HEK293 (cell line): ENCODE measurements around the gene MC1R.

Experiments
- CTCF ChIA-PET: fragments of 350-600 bp; formaldehyde crosslinking; extraction: SDS; loops from one replicate; lab custom pipeline; 2021; ENCODE audit warnings: antibody characterized with exemption; lab: Yijun Ruan, JAX
- POLR2A ChIA-PET: fragments of 300-600 bp; formaldehyde crosslinking; extraction: SDS; loops from one replicate; lab custom pipeline; 2020; ENCODE audit warnings: antibody characterized with exemption, inconsistent platforms; lab: Yijun Ruan, JAX
- H3K27ac ChIP-seq: fragments of 200-500 bp; sonication (Bioruptor generic); 2 replicates; pipeline ENCODE4 v1.5.1; 2014; ENCODE audit warnings: low read depth, low read length, control low read depth, inconsistent platforms; ENCODE audit errors: extremely low read depth
- H3K36me3 ChIP-seq, 2 experiments: fragments of 200-500 bp in 1 of 2; sonication (Bioruptor generic) in 1 of 2; 1 replicate in 1 of 2; 2 replicates in 1 of 2; pipeline ENCODE4 v1.5.1; 2014 to 2017; ENCODE audit warnings: inconsistent platforms in 2 of 2, low read length in 2 of 2; ENCODE audit not compliant: control insufficient read depth in 2 of 2, insufficient read depth in 1 of 2
- H3K4me1 ChIP-seq: fragments of 200-500 bp; sonication (Bioruptor generic); 2 replicates; pipeline ENCODE4 v1.5.1; 2014; ENCODE audit warnings: mild to moderate bottlenecking, low read length, inconsistent platforms; ENCODE audit not compliant: control insufficient read depth, insufficient read depth
- H3K4me3 ChIP-seq: 2 replicates; pipeline ENCODE4 v1.5.1; 2011; ENCODE audit warnings: low read depth, mild to moderate bottlenecking, control low read depth, low read length, moderate library complexity
- H3K9me3 ChIP-seq: fragments of 200-500 bp; sonication (Bioruptor generic); 2 replicates; pipeline ENCODE4 v1.5.1; 2014; ENCODE audit warnings: low read depth, low read length, inconsistent platforms; ENCODE audit not compliant: control insufficient read depth, insufficient read depth
- GLIS2 ChIP-seq: fragments of 450-650 bp; formaldehyde crosslinking; IDR thresholded peaks from 2 replicates; pipeline ENCODE4 v1.5.1; 2016; ENCODE audit warnings: missing biosample characterization, missing genetic modification characterization
- KLF1 ChIP-seq: fragments of 450-650 bp; formaldehyde crosslinking; IDR thresholded peaks from 2 replicates; pipeline ENCODE4 v1.5.1; 2016; ENCODE audit warnings: missing biosample characterization, missing genetic modification characterization
- SALL2 ChIP-seq: fragments of 450-650 bp; formaldehyde crosslinking; IDR thresholded peaks from 2 replicates; pipeline ENCODE4 v1.5.0; 2017; ENCODE audit warnings: missing biosample characterization, mild to moderate bottlenecking, missing genetic modification characterization, borderline replicate concordance
- YY1 ChIP-seq: fragments of 450-650 bp; formaldehyde crosslinking; IDR thresholded peaks from 2 replicates; pipeline ENCODE4 v1.5.1; 2018; ENCODE audit warnings: missing biosample characterization, missing genetic modification characterization
- ZNF10 ChIP-seq: fragments of 450-650 bp; formaldehyde crosslinking; IDR thresholded peaks from 2 replicates; pipeline ENCODE4 v1.5.1; 2017; ENCODE audit warnings: missing biosample characterization, missing genetic modification characterization
- ZNF112 ChIP-seq: fragments of 450-650 bp; formaldehyde crosslinking; IDR thresholded peaks from 2 replicates; pipeline ENCODE4 v1.5.0; 2017; ENCODE audit warnings: missing biosample characterization, missing genetic modification characterization
- ZNF155 ChIP-seq: fragments of 450-650 bp; formaldehyde crosslinking; IDR thresholded peaks from 2 replicates; pipeline ENCODE4 v1.5.1; 2016; ENCODE audit warnings: missing biosample characterization, missing genetic modification characterization
- ZNF175 ChIP-seq: fragments of 450-650 bp; formaldehyde crosslinking; IDR thresholded peaks from 2 replicates; pipeline ENCODE4 v1.5.1; 2016; ENCODE audit warnings: missing biosample characterization, missing genetic modification characterization
- ZNF221 ChIP-seq: fragments of 450-650 bp; formaldehyde crosslinking; IDR thresholded peaks from 2 replicates; pipeline ENCODE4 v1.5.1; 2017; ENCODE audit warnings: missing biosample characterization, missing genetic modification characterization, borderline replicate concordance
- ZNF223 ChIP-seq: fragments of 450-650 bp; formaldehyde crosslinking; IDR thresholded peaks from 2 replicates; pipeline ENCODE4 v1.5.1; 2016; ENCODE audit warnings: missing biosample characterization, missing genetic modification characterization
- ZNF24 ChIP-seq: fragments of 450-650 bp; formaldehyde crosslinking; IDR thresholded peaks from 2 replicates; pipeline ENCODE4 v1.5.1; 2016; ENCODE audit warnings: missing biosample characterization, missing genetic modification characterization
- ZNF510 ChIP-seq: fragments of 450-650 bp; formaldehyde crosslinking; IDR thresholded peaks from 2 replicates; pipeline ENCODE4 v1.5.1; 2018; ENCODE audit warnings: mild to moderate bottlenecking, missing genetic modification characterization, missing biosample characterization; ENCODE audit not compliant: insufficient replicate concordance
- ZNF558 ChIP-seq: fragments of 450-650 bp; formaldehyde crosslinking; IDR thresholded peaks from 2 replicates; pipeline ENCODE4 v1.5.1; 2016; ENCODE audit warnings: missing biosample characterization, missing genetic modification characterization
- ZNF560 ChIP-seq: fragments of 450-650 bp; formaldehyde crosslinking; IDR thresholded peaks from 2 replicates; pipeline ENCODE4 v1.5.1; 2017; ENCODE audit warnings: missing biosample characterization, missing genetic modification characterization, borderline replicate concordance
- ZNF571 ChIP-seq: fragments of 450-650 bp; formaldehyde crosslinking; IDR thresholded peaks from 2 replicates; pipeline ENCODE4 v1.5.0; 2017; ENCODE audit warnings: missing biosample characterization, missing genetic modification characterization
- ZNF776 ChIP-seq: fragments of 450-650 bp; formaldehyde crosslinking; IDR thresholded peaks from 2 replicates; pipeline ENCODE4 v1.5.0; 2017; ENCODE audit warnings: missing biosample characterization, missing genetic modification characterization, borderline replicate concordance
- ZNF830 ChIP-seq: fragments of 450-650 bp; IDR thresholded peaks from 2 replicates; pipeline ENCODE4 v1.5.0; 2018; ENCODE audit warnings: missing biosample characterization, missing genetic modification characterization, low read depth, mild to moderate bottlenecking, moderate library complexity
- ZSCAN16 ChIP-seq: fragments of 450-650 bp; formaldehyde crosslinking; IDR thresholded peaks from 2 replicates; pipeline ENCODE4 v1.5.1; 2016; ENCODE audit warnings: missing biosample characterization, missing genetic modification characterization
- ZSCAN30 ChIP-seq: fragments of 450-650 bp; IDR thresholded peaks from 2 replicates; pipeline ENCODE4 v1.5.1; 2018; ENCODE audit warnings: missing biosample characterization, mild to moderate bottlenecking, missing genetic modification characterization, moderate library complexity
- ZXDB ChIP-seq: fragments of 450-650 bp; formaldehyde crosslinking; IDR thresholded peaks from 2 replicates; pipeline ENCODE4 v1.5.1; 2016; ENCODE audit warnings: missing biosample characterization, missing genetic modification characterization
- TF ChIP-seq, protein P1 (sequence below): fragments of 450-650 bp; formaldehyde crosslinking; IDR thresholded peaks from 2 replicates; pipeline ENCODE4 v1.5.1; 2016; ENCODE audit warnings: missing biosample characterization, missing genetic modification characterization
- TF ChIP-seq, protein P2 (sequence below): fragments of 450-650 bp; formaldehyde crosslinking; IDR thresholded peaks from 2 replicates; pipeline ENCODE4 v1.5.1; 2016; ENCODE audit warnings: missing biosample characterization, missing genetic modification characterization
- TF ChIP-seq, protein P3 (sequence below): fragments of 450-650 bp; IDR thresholded peaks from 2 replicates; pipeline ENCODE4 v1.5.1; 2018; ENCODE audit warnings: missing biosample characterization, mild to moderate bottlenecking, missing genetic modification characterization
- TF ChIP-seq, protein P4 (sequence below): fragments of 450-650 bp; formaldehyde crosslinking; IDR thresholded peaks from 2 replicates; pipeline ENCODE4 v1.5.1; 2016; ENCODE audit warnings: missing biosample characterization, missing genetic modification characterization, low read depth

Gene MC1R

DNA sequence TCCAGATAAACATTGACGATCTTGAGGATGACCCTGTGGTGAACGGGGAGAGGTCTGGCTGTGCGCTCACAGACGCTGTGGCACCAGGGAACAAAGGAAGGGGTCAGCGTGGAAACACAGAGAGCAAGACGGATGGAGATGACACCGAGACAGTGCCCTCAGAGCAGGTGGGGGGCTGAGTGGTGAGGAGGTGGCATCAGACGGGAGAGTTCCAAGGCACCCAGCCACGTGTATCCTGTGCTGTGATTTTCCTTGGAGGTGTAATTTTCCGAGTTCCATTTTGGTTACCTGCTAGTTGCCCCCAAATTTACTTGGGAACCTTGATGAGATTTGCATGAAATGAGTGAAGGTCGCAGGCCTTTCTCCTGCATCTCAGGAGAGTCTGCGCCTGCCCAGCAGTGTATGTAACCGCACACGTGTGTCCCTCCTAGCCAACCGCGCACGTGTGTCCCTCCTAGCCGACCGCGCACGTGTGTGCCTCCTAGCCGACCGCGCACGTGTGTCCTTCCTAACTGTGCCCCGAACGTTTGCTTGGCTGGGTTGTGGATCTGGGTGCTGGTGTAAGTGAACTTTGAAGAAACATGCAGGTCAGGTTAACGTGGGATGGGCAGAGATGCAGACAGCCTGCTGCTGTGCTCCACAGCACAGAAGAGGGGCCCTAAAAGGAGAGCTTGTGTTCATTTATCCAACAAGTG lies 35.2 kb upstream of the MC1R start:
- Histone ChIP-seq H3K27ac (no peak overlapping the region), H3K4me3 (no peak overlapping the region), H3K4me1 (no peaks in the 10 kb centered on the region), H3K36me3 (peaks cover 26 to 83% of the 10 kb centered on the region in 2 experiments; a peak in 2 of 3 replicates), H3K9me3 (no peaks in the 10 kb centered on the region)
- POLR2A ChIA-PET = no interaction called here
- CTCF ChIA-PET = no interaction called here
- TF ChIP-seq SALL2 (tag by site-specific recombination) = no peak
- TF ChIP-seq ZNF221 (tag by site-specific recombination) = no peak
- TF ChIP-seq ZNF560 (tag by site-specific recombination) = no peak
- TF ChIP-seq, protein P1, sequence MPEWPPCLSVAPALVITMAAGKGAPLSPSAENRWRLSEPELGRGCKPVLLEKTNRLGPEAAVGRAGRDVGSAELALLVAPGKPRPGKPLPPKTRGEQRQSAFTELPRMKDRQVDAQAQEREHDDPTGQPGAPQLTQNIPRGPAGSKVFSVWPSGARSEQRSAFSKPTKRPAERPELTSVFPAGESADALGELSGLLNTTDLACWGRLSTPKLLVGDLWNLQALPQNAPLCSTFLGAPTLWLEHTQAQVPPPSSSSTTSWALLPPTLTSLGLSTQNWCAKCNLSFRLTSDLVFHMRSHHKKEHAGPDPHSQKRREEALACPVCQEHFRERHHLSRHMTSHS (tag by site-specific recombination) = no peak
- TF ChIP-seq ZNF223 = no peak
- TF ChIP-seq ZNF558 (tag by site-specific recombination) = no peak
- no peak for TF ChIP-seq ZNF571
- TF ChIP-seq ZNF10 (tag by site-specific recombination) = no peak
- TF ChIP-seq, protein P2, sequence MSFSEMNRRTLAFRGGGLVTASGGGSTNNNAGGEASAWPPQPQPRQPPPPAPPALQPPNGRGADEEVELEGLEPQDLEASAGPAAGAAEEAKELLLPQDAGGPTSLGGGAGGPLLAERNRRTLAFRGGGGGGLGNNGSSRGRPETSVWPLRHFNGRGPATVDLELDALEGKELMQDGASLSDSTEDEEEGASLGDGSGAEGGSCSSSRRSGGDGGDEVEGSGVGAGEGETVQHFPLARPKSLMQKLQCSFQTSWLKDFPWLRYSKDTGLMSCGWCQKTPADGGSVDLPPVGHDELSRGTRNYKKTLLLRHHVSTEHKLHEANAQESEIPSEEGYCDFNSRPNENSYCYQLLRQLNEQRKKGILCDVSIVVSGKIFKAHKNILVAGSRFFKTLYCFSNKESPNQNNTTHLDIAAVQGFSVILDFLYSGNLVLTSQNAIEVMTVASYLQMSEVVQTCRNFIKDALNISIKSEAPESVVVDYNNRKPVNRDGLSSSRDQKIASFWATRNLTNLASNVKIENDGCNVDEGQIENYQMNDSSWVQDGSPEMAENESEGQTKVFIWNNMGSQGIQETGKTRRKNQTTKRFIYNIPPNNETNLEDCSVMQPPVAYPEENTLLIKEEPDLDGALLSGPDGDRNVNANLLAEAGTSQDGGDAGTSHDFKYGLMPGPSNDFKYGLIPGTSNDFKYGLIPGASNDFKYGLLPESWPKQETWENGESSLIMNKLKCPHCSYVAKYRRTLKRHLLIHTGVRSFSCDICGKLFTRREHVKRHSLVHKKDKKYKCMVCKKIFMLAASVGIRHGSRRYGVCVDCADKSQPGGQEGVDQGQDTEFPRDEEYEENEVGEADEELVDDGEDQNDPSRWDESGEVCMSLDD (tag by site-specific recombination) = no peak
- TF ChIP-seq, protein P3, sequence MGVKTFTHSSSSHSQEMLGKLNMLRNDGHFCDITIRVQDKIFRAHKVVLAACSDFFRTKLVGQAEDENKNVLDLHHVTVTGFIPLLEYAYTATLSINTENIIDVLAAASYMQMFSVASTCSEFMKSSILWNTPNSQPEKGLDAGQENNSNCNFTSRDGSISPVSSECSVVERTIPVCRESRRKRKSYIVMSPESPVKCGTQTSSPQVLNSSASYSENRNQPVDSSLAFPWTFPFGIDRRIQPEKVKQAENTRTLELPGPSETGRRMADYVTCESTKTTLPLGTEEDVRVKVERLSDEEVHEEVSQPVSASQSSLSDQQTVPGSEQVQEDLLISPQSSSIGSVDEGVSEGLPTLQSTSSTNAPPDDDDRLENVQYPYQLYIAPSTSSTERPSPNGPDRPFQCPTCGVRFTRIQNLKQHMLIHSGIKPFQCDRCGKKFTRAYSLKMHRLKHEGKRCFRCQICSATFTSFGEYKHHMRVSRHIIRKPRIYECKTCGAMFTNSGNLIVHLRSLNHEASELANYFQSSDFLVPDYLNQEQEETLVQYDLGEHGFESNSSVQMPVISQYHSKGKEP = no peak
- TF ChIP-seq ZNF830 = no peak
- no peak for TF ChIP-seq ZNF24 (tag by site-specific recombination)

DNA sequence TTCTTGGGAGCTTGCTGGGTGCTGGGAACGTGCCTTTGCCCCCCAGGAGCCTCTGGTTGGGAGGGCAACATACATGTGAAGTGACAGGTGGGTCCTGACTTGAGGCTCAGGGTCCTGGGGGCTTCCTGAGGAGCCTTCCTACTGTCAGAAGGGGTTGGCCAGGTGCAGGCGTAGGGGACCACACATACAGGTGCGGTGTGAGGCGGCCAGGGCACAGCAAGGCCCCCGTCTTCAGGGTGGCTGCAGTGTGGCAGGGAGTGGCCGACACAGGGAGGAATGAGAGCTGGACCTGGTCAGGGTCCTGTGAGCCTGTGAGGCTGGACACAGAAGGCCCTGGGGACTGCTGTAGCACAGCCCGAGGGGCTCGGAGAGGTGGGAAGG lies 34.6 kb upstream of the MC1R start:
- TF ChIP-seq YY1 (tag by site-specific recombination) = no peak
- TF ChIP-seq ZNF221 (tag by site-specific recombination) = no peak
- TF ChIP-seq GLIS2 (tag by site-specific recombination) = no peak
- TF ChIP-seq, protein P4, sequence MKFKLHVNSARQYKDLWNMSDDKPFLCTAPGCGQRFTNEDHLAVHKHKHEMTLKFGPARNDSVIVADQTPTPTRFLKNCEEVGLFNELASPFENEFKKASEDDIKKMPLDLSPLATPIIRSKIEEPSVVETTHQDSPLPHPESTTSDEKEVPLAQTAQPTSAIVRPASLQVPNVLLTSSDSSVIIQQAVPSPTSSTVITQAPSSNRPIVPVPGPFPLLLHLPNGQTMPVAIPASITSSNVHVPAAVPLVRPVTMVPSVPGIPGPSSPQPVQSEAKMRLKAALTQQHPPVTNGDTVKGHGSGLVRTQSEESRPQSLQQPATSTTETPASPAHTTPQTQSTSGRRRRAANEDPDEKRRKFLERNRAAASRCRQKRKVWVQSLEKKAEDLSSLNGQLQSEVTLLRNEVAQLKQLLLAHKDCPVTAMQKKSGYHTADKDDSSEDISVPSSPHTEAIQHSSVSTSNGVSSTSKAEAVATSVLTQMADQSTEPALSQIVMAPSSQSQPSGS (tag by site-specific recombination) = no peak
- TF ChIP-seq ZXDB (tag by site-specific recombination) = no peak
- no peak for TF ChIP-seq ZNF155
- no peak for TF ChIP-seq ZSCAN30
- TF ChIP-seq KLF1 (tag by site-specific recombination) = no peak
- no peak for TF ChIP-seq ZNF776 (tag by site-specific recombination)
- TF ChIP-seq ZNF175 = no peak
- no peak for TF ChIP-seq ZNF112
- no peak for TF ChIP-seq ZSCAN16 (tag by site-specific recombination)
- no peak for TF ChIP-seq ZNF510
- POLR2A ChIA-PET = no interaction called here
- no peak overlapping the region for H3K27ac ChIP-seq
- H3K4me3 ChIP-seq = no peak overlapping the region
- CTCF ChIA-PET = no interaction called here
- no peaks in the 10 kb centered on the region for H3K9me3 ChIP-seq
- no peaks in the 10 kb centered on the region for H3K4me1 ChIP-seq
- peaks cover 28 to 77% of the 10 kb centered on the region in 2 experiments; a peak in 2 of 3 replicates for H3K36me3 ChIP-seq
